Measurements from ENCODE around the gene H3-3A. TPM values are rescaled to one million over a fixed set of nuclear protein-coding genes. Genes with fewer than 3 reads are reported as not detected.

Gene H3-3A
- total and polyA plus RNA-seq, 4 donors: 76.6 to 338 (median 189) TPM

DNA sequence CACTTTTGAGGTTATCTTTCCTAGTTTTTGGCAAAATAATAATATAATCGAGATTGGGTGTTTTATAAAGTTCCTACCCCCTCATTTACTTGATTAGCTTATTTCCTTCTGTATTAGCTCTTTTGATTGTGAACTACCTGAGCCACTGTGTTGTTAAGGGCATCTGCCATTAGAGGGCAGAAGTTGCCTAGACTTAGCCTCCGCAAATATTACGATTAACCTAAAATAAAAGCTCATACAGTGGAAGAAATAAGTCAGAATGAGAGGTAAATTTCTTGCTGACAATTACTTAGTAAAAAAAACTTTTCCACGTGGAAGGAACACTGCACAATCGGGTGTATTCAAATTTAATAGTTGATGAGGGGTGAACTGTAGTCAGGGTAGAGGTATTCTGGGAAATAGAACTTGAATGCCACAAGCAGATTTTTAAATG lies 2.3 kb downstream of the H3-3A start:
- Histone ChIP-seq H3K27me3 (ENCODE audit: control insufficient read depth in 4 of 4, insufficient read depth in 4 of 4, low read length in 3 of 4) (no peaks in the 10 kb centered on the region), H3K4me1 (ENCODE audit: control insufficient read depth in 4 of 4, insufficient read depth in 4 of 4, low read length in 3 of 4) (peaks cover 0 to 29% (median 24%) of the 10 kb centered on the region in 4 donors), H3K36me3 (ENCODE audit: control insufficient read depth in 4 of 4, insufficient read depth in 3 of 4, low read depth in 1 of 4, low read length in 3 of 4) (peaks cover 4 to 32% (median 20%) of the 10 kb centered on the region in 4 donors), H3K9me3 (ENCODE audit: control insufficient read depth in 4 of 4, low read length in 3 of 4) (no peaks in the 10 kb centered on the region), H3K9ac (ENCODE audit: low read depth in 1 of 2, low read length in 2 of 2) (peak overlapping the region; percentile 85 to 98), H3K4me3 (ENCODE audit: low read depth in 1 of 3, low read length in 3 of 3) (peak overlapping the region; percentile 2 to 39 (median 37)), H3K27ac (ENCODE audit: low read depth in 1 of 2, low read length in 2 of 2) (peak overlapping the region in 1 of 2 donors; percentile 92)
- peak; percentile 83 to 85 for TF ChIP-seq RAD21 (IDR thresholded peaks at IDR 0.05)
- TF ChIP-seq EGR1 (IDR thresholded peaks at IDR 0.05; ENCODE audit: low read depth in 2 of 2): no peak
- no peak for TF ChIP-seq FOXA2 (IDR thresholded peaks at IDR 0.05)
- no peak for TF ChIP-seq JUND (IDR thresholded peaks at IDR 0.05)
- TF ChIP-seq, protein P1, sequence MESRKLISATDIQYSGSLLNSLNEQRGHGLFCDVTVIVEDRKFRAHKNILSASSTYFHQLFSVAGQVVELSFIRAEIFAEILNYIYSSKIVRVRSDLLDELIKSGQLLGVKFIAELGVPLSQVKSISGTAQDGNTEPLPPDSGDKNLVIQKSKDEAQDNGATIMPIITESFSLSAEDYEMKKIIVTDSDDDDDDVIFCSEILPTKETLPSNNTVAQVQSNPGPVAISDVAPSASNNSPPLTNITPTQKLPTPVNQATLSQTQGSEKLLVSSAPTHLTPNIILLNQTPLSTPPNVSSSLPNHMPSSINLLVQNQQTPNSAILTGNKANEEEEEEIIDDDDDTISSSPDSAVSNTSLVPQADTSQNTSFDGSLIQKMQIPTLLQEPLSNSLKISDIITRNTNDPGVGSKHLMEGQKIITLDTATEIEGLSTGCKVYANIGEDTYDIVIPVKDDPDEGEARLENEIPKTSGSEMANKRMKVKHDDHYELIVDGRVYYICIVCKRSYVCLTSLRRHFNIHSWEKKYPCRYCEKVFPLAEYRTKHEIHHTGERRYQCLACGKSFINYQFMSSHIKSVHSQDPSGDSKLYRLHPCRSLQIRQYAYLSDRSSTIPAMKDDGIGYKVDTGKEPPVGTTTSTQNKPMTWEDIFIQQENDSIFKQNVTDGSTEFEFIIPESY (IDR thresholded peaks at IDR 0.05): no peak
- TF ChIP-seq YY1 (IDR thresholded peaks at IDR 0.05): peak; percentile 26
- TF ChIP-seq CTCF (IDR thresholded peaks at IDR 0.05; ENCODE audit: low read depth, low read length, missing input control): peak; percentile 75
- no peak for TF ChIP-seq SP1 (IDR thresholded peaks at IDR 0.05)
- DNase-seq (ENCODE audit: low spot score): no peak
- under 1% methylated on average over 5 of the region's 5 CpGs for WGBS

DNA sequence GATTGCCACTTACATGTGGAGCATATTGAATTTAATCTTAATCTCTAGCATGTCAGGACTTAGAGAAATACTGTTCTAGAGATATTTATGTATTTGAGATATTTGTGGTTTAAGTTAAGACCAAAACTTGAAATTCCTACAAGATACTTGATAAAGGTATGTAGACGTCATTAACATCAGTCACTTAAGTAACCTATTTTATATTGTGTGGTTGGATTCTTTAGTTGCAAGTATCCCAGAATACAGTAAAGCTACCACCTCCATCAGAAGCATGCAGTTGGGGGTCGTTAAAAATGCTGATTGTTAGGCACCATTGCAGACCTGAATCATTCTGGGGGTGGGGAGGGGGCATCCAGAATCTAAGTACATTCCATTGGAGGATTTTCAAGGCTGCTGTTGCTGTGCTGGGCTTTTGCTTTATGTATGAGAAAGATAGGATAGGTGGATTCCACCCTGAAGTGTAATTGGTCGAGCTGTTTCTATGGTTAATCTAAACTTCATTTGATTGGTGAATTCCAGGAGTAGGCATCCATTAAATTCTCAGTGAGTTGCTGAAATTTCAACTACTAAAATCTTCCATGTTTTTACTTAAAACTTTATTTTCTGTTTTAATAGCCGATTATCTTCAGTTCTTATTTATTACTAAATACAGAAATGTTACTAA lies 4.0 kb downstream of the H3-3A start:
- Histone ChIP-seq H3K36me3 (ENCODE audit: control insufficient read depth in 4 of 4, insufficient read depth in 3 of 4, low read depth in 1 of 4, low read length in 3 of 4) (peaks cover 4 to 39% (median 26%) of the 10 kb centered on the region in 4 donors), H3K27me3 (ENCODE audit: control insufficient read depth in 4 of 4, insufficient read depth in 4 of 4, low read length in 3 of 4) (no peaks in the 10 kb centered on the region), H3K27ac (ENCODE audit: low read depth in 1 of 2, low read length in 2 of 2) (no peak overlapping the region), H3K4me1 (ENCODE audit: control insufficient read depth in 4 of 4, insufficient read depth in 4 of 4, low read length in 3 of 4) (peaks cover 0 to 19% (median 17%) of the 10 kb centered on the region in 4 donors), H3K9ac (ENCODE audit: low read depth in 1 of 2, low read length in 2 of 2) (no peak overlapping the region), H3K4me3 (ENCODE audit: low read depth in 1 of 3, low read length in 3 of 3) (no peak overlapping the region), H3K9me3 (ENCODE audit: control insufficient read depth in 4 of 4, low read length in 3 of 4) (no peaks in the 10 kb centered on the region)
- DNase-seq (ENCODE audit: low spot score): no peak
- WGBS: 72% methylated on average over 4 of the region's 4 CpGs
- TF ChIP-seq FOXA1 (IDR thresholded peaks at IDR 0.05): no peak
- no peak for TF ChIP-seq JUND (IDR thresholded peaks at IDR 0.05)
- TF ChIP-seq GABPA (IDR thresholded peaks at IDR 0.05 in 1 of 2, conservative IDR thresholded peaks at IDR 0.05 in 1 of 2): no peak
- TF ChIP-seq SP1 (IDR thresholded peaks at IDR 0.05): no peak
- no peak for TF ChIP-seq RAD21 (IDR thresholded peaks at IDR 0.05)
- TF ChIP-seq EGR1 (IDR thresholded peaks at IDR 0.05; ENCODE audit: low read depth in 2 of 2): no peak
- no peak for TF ChIP-seq REST (IDR thresholded peaks at IDR 0.05)
- no peak for TF ChIP-seq HNF4G (IDR thresholded peaks at IDR 0.05)
- no peak for TF ChIP-seq MAX (IDR thresholded peaks at IDR 0.05)
- TF ChIP-seq HNF4A (conservative IDR thresholded peaks at IDR 0.05): no peak
- no peak for TF ChIP-seq NR2F2 (IDR thresholded peaks at IDR 0.05)
- TF ChIP-seq YY1 (IDR thresholded peaks at IDR 0.05): no peak
- TF ChIP-seq CTCF (IDR thresholded peaks at IDR 0.05; ENCODE audit: low read depth, low read length, missing input control): no peak
- TF ChIP-seq, protein P2, sequence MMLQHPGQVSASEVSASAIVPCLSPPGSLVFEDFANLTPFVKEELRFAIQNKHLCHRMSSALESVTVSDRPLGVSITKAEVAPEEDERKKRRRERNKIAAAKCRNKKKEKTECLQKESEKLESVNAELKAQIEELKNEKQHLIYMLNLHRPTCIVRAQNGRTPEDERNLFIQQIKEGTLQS (IDR thresholded peaks at IDR 0.05): no peak
- TF ChIP-seq, protein P1 (IDR thresholded peaks at IDR 0.05): no peak
- TF ChIP-seq FOXA2 (IDR thresholded peaks at IDR 0.05): no peak
- TF ChIP-seq RXRA (IDR thresholded peaks at IDR 0.05): no peak
- no peak for TF ChIP-seq TAF1 (conservative IDR thresholded peaks at IDR 0.05)

Data from liver (tissue), 9 donors.